ENCODE results near the gene SERPING1. TPM values are rescaled to one million over a fixed set of nuclear protein-coding genes. Genes with fewer than 3 reads are reported as not detected.

Gene SERPING1
- total and polyA plus RNA-seq, 2 of the 13 experiments (the other 11 are each of a cell fraction or from before 2014, with no cell fraction given) = 2.0 to 10.4 TPM

DNA sequence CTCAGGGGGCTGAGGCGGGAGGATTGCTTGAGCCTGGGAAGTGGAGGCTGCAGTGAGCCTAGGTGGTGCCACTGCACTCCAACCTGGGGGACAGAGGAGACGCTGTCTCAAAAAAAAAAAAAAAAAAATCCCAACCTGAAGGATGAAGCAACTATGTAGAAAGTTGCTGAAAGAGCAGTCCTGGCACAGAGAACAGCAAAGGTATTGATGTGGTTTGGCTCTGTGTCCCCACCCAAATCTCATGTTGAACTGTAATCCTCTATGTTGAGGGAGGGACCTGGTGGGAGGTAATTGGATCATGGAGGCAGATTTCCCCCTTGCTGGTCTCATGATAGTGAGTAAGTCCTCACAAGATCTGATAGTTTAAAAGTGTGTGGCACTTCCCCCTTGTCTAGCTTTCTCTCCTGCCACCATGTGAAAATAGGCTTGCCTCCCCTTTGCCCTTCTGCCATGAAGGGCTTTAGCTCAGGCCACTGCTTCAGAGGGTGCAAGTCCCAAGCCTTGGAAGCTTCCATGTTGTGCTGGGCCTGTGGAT lies 10.7 kb upstream of the SERPING1 start:
- WGBS (ENCODE audit: low lambda C conversion rate) = 41% methylated on average over 2 of the region's 2 CpGs

More for the DNA sequence above, 10.7 kb upstream of the SERPING1 start:
- in situ Hi-C loops (cut with HindIII; ENCODE audit: extremely low pct_ligation_motif_present, low pct_unique_long_range_greater_than_20kb) (no loop called here), intact Hi-C loops (cut with micrococcal nuclease; ENCODE audit: unreplicated experiment) (no loop called here)
- Histone ChIP-seq H3K4me2 (ENCODE audit: low read depth, low read length) (no peak overlapping the region), H3K36me3 (replicated peaks in 1 of 2; ENCODE audit: control insufficient read depth in 1 of 2, insufficient read depth in 2 of 2, low read length in 2 of 2) (no peaks in the 10 kb centered on the region), H3K4me3 (replicated peaks in 1 of 3; ENCODE audit: insufficient read depth in 1 of 3, low read depth in 2 of 3, low read length in 3 of 3) (no peak overlapping the region), H3K4me1 (ENCODE audit: insufficient read depth, low read length) (peaks cover 36% of the 10 kb centered on the region), H3K27ac (ENCODE audit: extremely low read length, insufficient read depth, low read length) (no peak overlapping the region), H3K9ac (ENCODE audit: insufficient read depth, low read depth, low read length) (no peak overlapping the region), H3K9me3 (ENCODE audit: low read length) (no peaks in the 10 kb centered on the region), H4K20me1 (ENCODE audit: insufficient read depth, low read length) (no peaks in the 10 kb centered on the region), H3K27me3 (ENCODE audit: control insufficient read depth in 1 of 2, insufficient read depth in 2 of 2, low read length in 2 of 2) (peaks cover 0 to 3% of the 10 kb centered on the region in 2 experiments; a peak in 1 of 5 replicates), H3K79me2 (ENCODE audit: insufficient read depth, low read length) (no peaks in the 10 kb centered on the region), H2AFZ (ENCODE audit: low read length) (no peak overlapping the region)
- no peak for FAIRE-seq
- no peak for TF ChIP-seq ZNF17 (CRISPR knock-in tag; IDR thresholded peaks at IDR 0.05)
- TF ChIP-seq NR0B2 (CRISPR knock-in tag; IDR thresholded peaks at IDR 0.05) = no peak
- no peak for TF ChIP-seq ZNF124 (CRISPR knock-in tag; IDR thresholded peaks at IDR 0.05)
- no peak for TF ChIP-seq ATRX (CRISPR knock-in tag; IDR thresholded peaks at IDR 0.05; ENCODE audit: borderline replicate concordance)
- TF ChIP-seq NCOA5 (CRISPR knock-in tag; IDR thresholded peaks at IDR 0.05) = no peak
- TF ChIP-seq, protein P1, sequence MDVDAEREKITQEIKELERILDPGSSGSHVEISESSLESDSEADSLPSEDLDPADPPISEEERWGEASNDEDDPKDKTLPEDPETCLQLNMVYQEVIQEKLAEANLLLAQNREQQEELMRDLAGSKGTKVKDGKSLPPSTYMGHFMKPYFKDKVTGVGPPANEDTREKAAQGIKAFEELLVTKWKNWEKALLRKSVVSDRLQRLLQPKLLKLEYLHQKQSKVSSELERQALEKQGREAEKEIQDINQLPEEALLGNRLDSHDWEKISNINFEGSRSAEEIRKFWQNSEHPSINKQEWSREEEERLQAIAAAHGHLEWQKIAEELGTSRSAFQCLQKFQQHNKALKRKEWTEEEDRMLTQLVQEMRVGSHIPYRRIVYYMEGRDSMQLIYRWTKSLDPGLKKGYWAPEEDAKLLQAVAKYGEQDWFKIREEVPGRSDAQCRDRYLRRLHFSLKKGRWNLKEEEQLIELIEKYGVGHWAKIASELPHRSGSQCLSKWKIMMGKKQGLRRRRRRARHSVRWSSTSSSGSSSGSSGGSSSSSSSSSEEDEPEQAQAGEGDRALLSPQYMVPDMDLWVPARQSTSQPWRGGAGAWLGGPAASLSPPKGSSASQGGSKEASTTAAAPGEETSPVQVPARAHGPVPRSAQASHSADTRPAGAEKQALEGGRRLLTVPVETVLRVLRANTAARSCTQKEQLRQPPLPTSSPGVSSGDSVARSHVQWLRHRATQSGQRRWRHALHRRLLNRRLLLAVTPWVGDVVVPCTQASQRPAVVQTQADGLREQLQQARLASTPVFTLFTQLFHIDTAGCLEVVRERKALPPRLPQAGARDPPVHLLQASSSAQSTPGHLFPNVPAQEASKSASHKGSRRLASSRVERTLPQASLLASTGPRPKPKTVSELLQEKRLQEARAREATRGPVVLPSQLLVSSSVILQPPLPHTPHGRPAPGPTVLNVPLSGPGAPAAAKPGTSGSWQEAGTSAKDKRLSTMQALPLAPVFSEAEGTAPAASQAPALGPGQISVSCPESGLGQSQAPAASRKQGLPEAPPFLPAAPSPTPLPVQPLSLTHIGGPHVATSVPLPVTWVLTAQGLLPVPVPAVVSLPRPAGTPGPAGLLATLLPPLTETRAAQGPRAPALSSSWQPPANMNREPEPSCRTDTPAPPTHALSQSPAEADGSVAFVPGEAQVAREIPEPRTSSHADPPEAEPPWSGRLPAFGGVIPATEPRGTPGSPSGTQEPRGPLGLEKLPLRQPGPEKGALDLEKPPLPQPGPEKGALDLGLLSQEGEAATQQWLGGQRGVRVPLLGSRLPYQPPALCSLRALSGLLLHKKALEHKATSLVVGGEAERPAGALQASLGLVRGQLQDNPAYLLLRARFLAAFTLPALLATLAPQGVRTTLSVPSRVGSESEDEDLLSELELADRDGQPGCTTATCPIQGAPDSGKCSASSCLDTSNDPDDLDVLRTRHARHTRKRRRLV (CRISPR knock-in tag; IDR thresholded peaks at IDR 0.05) = no peak
- TF ChIP-seq CCDC6 (CRISPR knock-in tag; IDR thresholded peaks at IDR 0.05) = no peak
- TF ChIP-seq FOXK2 (IDR thresholded peaks at IDR 0.05) = no peak
- TF ChIP-seq PHF21A (CRISPR knock-in tag; IDR thresholded peaks at IDR 0.05) = no peak
- DNase-seq (ENCODE audit: low spot score) = no peak
- ATAC-seq = no peak
- CTCF ChIA-PET (ENCODE audit: low intra/inter-chr PET ratio, low total read pairs) = no interaction called here
- POLR2A ChIA-PET = interaction anchor here (0.8 kb wide), 1 partner anchor 10 kb away, joined by 4 read pairs; the partner anchor contains the start of gene SERPING1
- no TSS peak for BruUV-seq (replicated peaks)
